ENCODE results near the gene SCLT1.
"Not testable (repeated sequence)": the region's sequence is repeated elsewhere in the genome, so short reads cannot be mapped to it uniquely, and the experiment has no call there.

The SCLT1 gene

GRCh38 chr4:129077326-129077725 lies 16.0 kb downstream of the SCLT1 start:
- no peak for DNase-seq (ENCODE audit: low spot score)

DNA sequence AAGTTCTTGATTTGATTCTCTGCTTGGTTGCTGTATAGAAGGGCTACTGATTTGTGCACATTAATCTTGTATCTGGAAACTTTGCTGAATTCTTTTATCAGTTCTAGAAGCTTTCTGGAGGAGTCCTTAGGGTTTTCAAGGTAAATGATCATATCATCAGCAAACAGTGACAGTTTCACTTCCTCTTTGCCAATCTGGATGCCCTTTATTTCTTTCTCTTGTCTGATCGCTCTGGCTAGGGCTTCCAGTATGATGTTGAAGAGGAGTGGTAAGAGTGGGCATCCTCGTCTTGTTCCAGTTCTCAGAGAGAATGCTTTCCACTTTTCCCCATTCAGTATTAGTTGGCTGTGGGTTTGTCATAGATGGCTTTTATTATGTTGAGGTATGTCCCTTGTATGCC lies 23.8 kb downstream of the SCLT1 start:
- not testable (repeated sequence) for DNase-seq (ENCODE audit: low spot score)

- no peak for DNase-seq (ENCODE audit: low spot score)
These were observed 28.6 kb downstream of the SCLT1 start for GRCh38 chr4:129064717-129065116.

- no peak for DNase-seq (ENCODE audit: low spot score)
These were observed 29.7 kb downstream of the SCLT1 start for GRCh38 chr4:129063640-129064039.

DNA sequence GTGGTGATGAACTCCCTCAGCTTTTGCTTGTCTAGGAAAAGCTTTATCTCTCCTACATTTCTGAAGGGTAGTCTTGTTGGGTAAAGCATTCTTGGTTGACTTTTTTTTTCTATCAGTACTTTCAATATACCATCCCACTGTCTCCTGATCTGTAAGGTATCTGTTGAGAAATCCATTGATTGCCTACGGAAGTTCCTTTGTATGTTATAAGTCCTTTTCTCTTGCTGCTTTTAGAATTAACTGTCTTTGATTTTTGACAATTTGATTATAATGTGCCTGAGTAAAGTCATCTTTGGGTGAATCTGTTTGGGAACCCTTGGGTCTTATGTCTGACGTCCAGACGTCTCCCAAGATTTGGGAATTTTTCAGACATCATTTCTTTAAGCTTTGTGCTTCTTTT lies 30.8 kb downstream of the SCLT1 start:
- DNase-seq (ENCODE audit: low spot score): no peak

- DNase-seq (ENCODE audit: low spot score): no peak
These were observed 34.3 kb downstream of the SCLT1 start for GRCh38 chr4:129059028-129059427.

DNA sequence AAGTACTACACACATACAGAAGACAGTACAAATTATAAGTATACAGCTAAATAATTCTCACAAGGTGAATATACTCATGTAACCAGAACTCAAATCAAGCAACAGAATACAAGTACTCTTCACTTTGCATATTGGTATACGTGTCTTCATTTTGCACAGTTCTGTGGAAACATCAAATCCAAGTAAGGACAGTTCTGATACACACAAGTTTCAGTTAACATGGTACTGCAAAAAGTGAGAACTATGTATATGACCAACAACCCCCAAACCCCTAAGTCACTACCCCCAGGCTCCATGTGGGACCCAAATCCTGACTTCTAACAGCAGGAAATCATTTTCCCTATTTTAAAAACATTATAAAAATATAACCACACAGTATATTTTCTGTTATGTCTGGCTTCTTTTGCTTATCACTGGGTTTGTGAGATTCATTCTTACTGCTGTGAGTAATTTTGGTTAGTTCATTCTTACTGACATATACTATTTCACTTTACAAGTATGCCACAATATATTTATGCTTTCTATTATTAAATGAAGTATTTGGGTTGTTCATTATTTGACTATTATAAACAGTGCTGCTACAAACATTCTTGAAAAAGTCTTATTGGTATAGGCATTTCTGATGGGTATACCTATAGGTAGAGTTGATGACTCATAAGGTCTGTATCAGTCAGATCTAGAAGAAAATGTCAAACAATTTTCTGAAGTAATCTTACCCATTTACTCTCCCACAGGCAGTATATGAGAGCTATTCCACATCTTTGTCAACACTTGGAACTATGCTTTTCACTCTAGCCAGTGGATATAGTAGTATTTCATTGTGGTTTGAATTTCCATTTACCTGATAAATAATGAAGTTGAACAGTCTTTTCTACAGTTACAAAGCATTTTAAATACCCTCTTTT lies 47.0 kb downstream of the SCLT1 start:
- no peak for DNase-seq (ENCODE audit: low spot score)

DNA sequence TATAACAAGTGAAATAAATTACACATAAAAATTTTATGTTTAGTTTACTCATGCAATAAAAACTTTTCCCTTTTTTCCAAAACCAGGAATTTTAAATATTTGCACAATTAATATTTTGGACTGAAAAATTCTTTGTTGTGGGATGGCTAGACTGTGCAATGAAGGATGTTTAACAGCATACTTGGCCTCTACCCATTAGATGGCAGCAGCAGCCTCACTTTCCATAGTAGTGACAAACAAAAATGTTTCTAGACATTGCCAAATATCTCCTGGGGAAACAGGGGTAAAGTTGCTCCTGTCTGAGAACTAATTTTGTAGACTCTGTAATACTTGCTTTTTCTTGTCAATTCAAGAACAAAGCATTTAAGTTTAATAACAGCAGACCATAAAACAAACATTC lies 49.8 kb downstream of the SCLT1 start:
- DNase-seq (ENCODE audit: low spot score): no peak

GRCh38 chr4:129040471-129040870 lies 52.9 kb downstream of the SCLT1 start:
- no peak for DNase-seq (ENCODE audit: low spot score)

GRCh38 chr4:129037093-129037492 lies 56.2 kb downstream of the SCLT1 start:
- no peak for DNase-seq (ENCODE audit: low spot score)

- DNase-seq (ENCODE audit: low spot score): peak; percentile 65
These were observed 78.5 kb downstream of the SCLT1 start for GRCh38 chr4:129014566-129015509.

DNA sequence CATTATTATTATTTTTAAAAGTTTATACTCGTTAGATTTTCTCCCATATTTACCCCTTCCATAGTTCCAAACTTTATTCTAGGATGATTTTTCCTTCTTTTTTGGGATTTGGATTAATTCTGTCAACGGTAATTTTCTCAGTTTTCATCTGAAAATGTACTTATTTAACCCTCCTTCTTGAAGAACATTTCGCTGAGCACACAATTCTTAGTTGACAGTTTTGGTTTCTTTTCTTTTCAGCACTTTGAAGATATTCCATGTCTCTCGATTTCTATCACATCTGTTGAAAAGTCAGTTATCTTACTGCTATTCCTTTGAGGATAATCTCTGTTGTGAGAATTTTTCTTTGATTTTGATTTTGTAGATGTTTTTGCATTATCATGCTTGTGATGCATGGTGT lies 85.2 kb downstream of the SCLT1 start:
- no peak for DNase-seq (ENCODE audit: low spot score)

GRCh38 chr4:128986908-128987307 lies 106.4 kb downstream of the SCLT1 start:
- DNase-seq (ENCODE audit: low spot score): no peak

DNA sequence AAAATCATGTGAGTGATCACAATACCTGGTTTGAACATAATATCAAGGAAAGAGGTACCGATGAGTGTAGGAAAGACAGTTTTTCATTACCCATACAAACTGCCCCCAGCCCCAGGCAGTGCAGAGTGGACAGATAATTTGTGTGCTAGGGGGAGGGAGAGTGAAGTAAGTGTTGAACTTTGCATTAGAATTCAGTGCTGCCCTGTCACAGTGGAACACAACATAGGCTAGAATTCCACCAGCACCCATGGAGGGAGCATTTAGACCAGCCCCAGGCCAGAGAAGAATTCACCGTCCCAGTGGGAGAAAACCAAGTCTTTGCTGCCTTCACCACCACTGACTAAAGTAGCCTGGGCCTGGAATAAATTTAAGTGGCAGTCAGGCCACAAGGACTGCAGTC lies 107.3 kb downstream of the SCLT1 start:
- no peak for DNase-seq (ENCODE audit: low spot score)

DNA sequence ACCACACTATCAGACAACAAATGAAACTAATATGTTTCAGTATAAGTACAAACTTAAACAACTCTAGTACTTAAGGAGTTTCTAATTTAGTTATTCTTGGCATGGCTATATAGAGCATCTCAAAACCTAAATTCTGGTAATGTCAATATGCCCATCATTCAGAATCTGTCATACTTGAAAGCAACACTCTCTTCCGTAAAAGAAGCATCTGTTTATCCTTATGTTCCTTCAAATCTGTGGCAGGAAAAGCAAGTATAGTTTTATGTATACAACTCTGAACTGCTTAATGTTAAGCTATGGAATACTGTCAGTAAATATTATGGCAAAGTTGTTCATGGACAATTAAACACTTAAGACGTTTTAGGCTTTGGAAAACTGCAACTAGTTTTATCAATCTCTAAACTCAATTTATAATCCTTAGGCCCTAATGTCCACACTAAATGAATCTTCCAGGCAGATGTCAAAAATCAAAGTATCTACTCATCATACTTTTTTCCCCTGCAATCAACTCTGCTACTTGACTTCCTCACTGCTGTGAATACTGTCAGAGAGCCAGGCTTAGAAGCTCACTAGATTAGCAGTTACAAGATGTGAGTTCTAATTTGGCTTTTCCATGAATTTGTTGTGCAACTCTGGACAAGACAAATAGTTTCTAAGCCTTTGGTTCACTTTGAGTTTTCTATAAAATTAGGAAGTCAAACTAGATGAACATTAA lies 109.4 kb downstream of the SCLT1 start:
- DNase-seq (ENCODE audit: low spot score): no peak

GRCh38 chr4:128981377-128981776 lies 112.0 kb downstream of the SCLT1 start:
- DNase-seq (ENCODE audit: low spot score): no peak

DNA sequence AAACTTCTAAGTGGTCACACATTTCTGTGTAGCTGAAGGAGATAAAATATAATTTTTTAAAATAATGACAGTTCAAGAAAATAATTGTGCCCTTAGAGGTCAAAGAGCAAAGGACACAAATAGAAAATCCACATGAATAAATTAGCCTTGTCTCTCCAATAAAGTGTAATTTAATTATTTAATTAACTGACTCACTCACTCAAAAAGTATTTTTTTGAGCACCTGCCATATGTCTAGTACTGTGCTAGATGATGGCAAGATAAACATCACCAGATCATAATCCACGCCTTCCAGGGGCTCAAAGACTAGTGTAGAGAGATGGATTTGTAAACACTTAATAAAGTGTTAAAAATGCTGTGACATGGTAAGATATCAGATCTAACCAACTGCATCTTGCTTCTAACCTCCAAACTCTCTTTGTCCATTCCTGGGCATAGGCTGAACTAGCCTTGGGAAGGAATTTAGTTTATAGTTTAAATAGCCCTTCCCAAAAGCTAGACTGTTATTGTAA lies 112.5 kb downstream of the SCLT1 start:
- no peak for DNase-seq (ENCODE audit: low spot score)

DNA sequence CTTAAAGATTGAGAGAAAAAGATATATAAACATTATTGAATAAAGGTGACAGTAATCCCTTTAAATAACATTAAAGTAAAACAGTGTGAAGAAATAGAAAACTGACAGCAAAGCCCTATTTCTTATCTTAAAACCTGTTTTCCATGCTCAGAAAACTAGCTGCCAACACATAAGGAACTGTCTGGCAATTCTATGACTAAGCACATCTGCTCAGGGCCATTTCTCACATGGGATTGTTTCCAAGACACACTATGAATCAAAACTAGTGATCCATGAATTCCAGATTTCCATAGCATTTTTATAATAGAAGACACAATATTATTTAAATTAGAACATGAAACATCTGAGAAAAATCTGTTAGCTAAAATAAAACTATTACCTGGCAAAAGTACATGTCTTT lies 113.4 kb downstream of the SCLT1 start:
- DNase-seq (ENCODE audit: low spot score): peak; percentile 82

DNA sequence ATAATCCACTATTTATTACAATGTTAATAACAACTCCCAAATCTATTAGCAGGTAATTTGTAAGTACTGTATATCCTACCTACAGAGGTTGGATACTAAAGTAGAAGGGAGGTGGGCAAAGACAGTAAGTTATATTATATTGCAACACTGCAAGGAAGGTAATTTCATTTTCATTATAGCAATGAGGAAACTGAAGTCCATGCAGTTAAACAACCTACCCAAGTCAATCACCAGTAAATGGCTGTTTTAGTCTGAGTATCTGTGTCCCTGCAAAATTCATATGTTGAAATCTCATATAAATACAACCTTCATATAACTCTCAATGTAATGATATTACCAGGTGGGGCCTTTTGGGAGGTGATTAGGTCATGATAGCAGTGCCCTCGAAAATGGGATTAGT lies 114.4 kb downstream of the SCLT1 start:
- DNase-seq (ENCODE audit: low spot score): no peak

DNA sequence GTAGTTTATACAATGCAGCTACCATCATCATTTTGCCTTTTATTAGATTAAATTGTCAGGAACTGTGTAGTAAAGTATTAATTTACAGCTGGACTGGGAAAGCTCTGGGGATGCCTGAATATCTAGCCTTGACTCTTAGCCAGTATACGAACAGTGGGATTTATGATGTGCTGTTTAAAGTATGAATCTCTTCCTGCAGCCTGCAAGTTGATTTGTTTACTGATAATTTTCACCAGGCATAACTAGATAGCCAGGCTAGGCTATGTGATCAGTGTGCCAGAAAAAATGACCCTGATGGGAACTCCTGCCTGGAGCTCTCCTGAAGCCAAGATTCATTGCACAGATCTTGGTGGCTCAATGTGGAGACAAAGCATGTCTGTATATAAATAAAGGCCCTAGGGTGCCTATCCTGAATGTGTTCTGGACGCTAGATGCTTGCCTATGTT lies 119.2 kb downstream of the SCLT1 start:
- no peak for DNase-seq (ENCODE audit: low spot score)

DNA sequence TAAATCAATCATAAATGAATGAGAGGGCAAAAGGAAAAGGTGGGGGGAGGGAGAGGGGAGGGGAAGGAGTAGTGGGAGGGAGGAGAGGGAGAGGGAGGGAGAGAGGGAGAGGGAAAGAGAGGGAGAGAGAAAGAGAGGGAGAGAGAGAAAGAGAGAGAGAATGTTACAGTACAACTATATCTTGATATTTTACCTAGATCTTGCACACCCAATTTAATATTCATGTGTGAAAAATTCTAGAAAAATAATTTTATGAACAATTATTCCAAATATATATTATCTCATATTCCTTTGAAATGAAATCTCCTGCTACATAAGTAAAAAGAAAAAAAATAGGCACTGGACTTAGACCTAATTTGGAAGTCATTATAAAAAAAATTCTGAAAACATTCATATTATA lies 120.0 kb downstream of the SCLT1 start:
- no peak for DNase-seq (ENCODE audit: low spot score)

DNA sequence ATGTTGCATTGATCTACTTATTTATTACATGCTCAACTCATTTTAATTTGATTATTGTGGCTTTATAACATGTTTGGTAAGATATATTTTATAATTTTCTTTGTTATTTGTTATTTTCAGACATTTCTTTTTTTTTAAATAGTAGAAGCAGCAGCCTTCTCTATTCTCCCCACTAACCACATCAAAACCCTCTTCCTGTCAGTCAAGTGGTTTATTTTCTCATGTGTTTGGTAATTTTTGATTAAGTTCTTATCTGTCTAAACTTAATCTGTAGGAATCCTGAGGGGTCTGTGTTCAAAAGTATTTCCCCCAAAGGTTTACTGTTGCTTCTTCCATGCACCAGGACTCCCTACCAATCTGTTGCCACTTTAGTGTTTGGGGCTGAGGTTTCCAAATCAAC lies 131.9 kb downstream of the SCLT1 start:
- DNase-seq (ENCODE audit: low spot score): no peak
